H7 (cell line): ENCODE measurements around the gene ADCY10. TPM values are rescaled to one million over a fixed set of nuclear protein-coding genes. Genes with fewer than 3 reads are reported as not detected.
A peak's percentile ranks its signal among the peaks of the same experiment; 100 is the strongest.
"Not testable (repeated sequence)": the region's sequence is repeated elsewhere in the genome, so short reads cannot be mapped to it uniquely, and the experiment has no call there.

Source experiments
- DNase-seq: peaks from one replicate; pipeline ENCODE4 v3.0.0; 2012
- H3K27me3 ChIP-seq: 2 replicates; pipeline ENCODE4 v1.6.0; 2011; ENCODE audit warnings: mild to moderate bottlenecking, low read length; ENCODE audit not compliant: control insufficient read depth, insufficient read depth
- H3K36me3 ChIP-seq: replicated peaks from 2 replicates; pipeline ENCODE4 v1.5.1; 2011; ENCODE audit warnings: low read length; ENCODE audit not compliant: control insufficient read depth, insufficient read depth
- H3K4me3 ChIP-seq: 2 replicates; pipeline ENCODE4 v1.5.1; 2011; ENCODE audit warnings: low read depth, mild to moderate bottlenecking, control low read depth, low read length, moderate library complexity; ENCODE audit not compliant: insufficient read depth
- total RNA-seq: library from RNA; depleted of rRNA; stranded (reverse); fragments of >200 nt; shearing (Covaris generic); gene quantifications from 2 replicates; pipeline ENCODE4 v1.2.3, GENCODE V29; 2014

The ADCY10 gene
- total RNA-seq, 1 experiment from 2014 or later: 0.24 TPM

DNA sequence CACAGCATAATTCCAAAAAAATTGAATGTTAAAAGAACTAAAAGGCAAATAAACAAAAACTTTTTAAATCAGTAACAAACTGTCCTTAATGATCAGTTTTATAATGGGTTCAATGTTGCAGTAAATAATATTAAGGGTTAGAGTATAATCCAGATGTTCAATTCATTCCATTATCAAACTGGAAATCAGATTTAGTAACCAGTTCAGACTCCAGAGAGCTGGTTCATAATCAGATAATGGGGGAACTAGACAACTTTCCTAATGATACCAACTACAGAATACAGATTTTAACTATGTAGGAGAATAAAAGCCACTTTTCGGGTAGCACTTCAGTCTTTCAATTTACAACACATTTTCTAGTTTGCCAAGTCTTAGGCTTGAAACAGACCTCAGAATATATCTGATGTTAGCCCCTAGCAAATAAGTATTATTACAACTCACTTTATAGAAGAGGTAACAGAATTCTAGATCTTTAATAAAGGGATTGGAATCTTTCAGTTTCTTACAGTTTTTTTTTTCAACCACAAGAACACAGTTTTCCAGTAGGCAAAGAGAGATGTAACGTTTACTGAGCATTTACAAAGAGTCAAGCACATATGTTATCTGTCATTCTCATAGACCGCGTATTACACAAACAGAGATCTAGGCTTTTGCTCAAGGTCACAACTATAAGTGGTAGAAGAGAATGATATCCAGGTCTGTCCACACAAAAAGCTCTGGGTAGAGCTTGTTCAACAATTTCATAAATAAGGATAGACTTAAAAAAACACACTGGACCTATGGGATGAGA is 20.7 kb upstream of the ADCY10 start:
- Histone ChIP-seq H3K36me3 (no peaks in the 10 kb centered on the region), H3K27me3 (no peaks in the 10 kb centered on the region), H3K4me3 (peak overlapping the region; percentile 96)
- no peak for DNase-seq

DNA sequence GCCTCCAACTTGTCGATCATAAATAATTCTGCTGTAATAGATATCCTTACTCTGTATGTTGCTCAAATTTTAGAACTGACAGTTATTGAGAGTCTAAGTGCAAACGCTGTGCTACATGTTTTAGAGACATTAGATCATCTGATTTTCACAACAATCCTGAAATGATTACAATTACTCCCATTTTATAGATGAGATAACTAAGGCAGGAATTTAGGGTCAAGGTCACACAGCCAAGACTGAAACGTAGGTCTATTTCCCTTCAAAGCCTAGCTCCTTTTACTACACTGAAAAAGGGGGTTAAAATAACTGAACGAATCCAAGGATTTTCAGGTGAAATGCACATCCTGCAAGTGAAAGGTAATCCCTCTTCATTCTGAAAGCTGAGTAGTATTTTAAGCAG is 19.9 kb upstream of the ADCY10 start:
- H3K27me3 ChIP-seq: no peaks in the 10 kb centered on the region
- no peak overlapping the region for H3K4me3 ChIP-seq
- no peaks in the 10 kb centered on the region for H3K36me3 ChIP-seq
- DNase-seq: no peak

DNA sequence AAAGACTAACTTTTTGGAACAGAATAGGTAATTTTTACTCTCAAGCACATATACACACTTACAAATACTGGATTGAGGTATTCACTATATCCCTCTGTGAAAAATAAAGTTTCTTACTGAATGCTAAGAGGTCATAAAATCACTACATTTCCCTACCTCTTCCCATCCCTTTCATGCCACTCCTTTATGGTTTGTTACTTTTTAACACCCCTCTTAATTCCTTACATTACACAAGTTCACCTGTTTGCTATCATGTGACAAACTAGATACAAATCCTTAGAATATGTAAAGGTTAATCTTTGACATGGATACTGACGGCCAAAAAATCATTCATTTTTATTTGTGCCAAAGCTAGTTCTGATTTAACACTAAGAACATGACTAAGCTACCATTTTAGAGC is 15.8 kb upstream of the ADCY10 start:
- DNase-seq: no peak
- no peaks in the 10 kb centered on the region for H3K27me3 ChIP-seq
- no peaks in the 10 kb centered on the region for H3K36me3 ChIP-seq
- no peak overlapping the region for H3K4me3 ChIP-seq

DNA sequence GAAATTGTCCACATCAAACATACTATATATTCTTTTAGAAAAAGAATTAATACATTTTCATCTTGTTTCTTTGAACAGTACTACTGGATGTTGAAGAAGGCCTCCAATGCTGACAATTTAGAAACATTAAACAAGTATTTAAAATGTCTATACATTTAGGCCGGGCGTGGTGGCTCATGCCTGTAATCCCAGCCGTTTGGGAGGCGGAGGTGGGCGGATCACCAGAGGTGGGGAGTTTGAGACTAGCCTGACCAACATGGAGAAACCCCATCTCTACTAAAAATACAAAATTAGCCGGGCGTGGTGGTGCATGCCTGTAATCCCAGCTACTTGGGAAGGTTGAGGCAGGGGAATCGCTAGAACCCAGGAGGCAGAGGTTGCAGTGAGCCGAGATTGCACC is 15.0 kb upstream of the ADCY10 start:
- not testable (repeated sequence) for H3K4me3 ChIP-seq, H3K27me3 ChIP-seq, H3K36me3 ChIP-seq, DNase-seq

DNA sequence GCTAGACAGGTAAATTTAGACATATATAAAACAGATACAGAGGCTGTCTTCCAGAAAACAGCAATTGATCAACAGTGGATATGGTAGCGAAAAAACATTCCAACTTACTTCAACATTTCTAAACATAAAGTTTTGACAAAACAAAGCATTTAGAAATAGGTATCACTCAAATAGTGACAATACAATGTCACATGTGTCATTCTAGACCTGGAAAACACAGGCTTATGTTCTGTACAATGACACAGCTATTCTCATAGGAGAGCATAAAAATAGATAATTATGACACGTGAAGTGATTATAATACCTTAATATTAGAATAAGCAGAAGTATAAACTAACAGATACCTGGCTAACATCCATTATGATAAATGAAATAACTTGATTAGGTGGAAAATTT is 14.5 kb upstream of the ADCY10 start:
- no peak overlapping the region for H3K4me3 ChIP-seq
- no peak for DNase-seq
- H3K36me3 ChIP-seq: no peaks in the 10 kb centered on the region
- no peaks in the 10 kb centered on the region for H3K27me3 ChIP-seq

DNA sequence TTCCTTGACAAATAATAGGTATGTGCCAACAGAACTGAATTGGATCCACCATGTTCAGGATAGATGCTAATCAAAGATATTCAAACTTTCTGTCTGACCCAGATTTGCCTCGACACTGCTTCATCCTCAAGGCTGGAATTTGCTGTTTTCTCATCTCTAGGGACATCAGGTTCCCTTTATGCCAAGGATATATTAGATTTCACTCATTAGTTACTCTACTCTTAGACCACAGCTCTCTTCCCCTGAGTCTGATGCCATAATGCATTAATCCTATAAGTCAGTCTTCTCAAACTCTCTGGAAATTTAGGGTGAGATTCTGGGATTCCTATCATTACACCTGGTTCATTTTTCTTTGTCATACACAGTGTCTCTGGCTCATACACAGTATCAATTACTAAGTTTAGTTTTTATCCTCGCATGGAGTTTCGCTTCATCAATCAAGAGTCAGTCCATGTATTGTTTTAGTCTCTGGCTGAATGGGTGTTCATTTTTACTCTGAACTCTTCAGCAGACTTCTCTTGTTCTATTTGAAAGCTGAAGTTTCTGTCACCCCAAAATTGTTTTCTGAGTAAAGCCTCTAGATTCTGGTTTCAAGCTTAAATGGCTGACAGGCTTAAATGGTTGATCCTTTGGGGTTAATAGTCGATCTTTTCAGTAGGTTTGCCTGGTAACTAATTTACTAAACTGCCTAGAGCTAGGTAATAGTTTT is 13.3 kb upstream of the ADCY10 start:
- DNase-seq: no peak
- H3K4me3 ChIP-seq: no peak overlapping the region

DNA sequence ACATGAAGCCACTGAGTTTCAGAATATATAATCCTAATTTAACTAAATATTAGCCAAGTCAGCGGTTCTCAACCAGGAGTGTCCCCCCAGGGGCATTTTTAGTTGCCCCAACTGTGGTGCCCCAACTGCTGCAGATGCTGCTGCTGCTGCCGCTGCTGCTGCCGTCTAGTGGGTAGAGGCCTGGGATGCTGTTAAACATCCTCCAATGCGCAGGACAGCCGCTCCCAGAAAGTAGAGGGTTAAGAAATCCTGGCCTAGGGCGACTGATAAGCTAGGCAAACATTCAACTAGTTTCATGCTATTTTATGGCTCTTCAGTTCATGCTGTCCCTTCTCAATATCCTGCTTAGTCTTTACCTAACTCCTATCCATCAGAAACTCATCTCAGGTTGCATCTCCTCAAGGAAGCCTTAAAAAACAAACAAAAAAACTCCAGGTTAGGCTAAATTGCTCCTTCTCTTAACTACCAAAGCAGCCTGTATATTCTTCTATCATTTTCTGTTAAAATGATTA is 12.6 kb upstream of the ADCY10 start:
- DNase-seq: peak; percentile 27
- no peak overlapping the region for H3K4me3 ChIP-seq
- H3K36me3 ChIP-seq: no peaks in the 10 kb centered on the region
- H3K27me3 ChIP-seq: no peaks in the 10 kb centered on the region

More for the DNA sequence above, 13.3 kb upstream of the ADCY10 start:
- H3K36me3 ChIP-seq: no peaks in the 10 kb centered on the region
- H3K27me3 ChIP-seq: no peaks in the 10 kb centered on the region

DNA sequence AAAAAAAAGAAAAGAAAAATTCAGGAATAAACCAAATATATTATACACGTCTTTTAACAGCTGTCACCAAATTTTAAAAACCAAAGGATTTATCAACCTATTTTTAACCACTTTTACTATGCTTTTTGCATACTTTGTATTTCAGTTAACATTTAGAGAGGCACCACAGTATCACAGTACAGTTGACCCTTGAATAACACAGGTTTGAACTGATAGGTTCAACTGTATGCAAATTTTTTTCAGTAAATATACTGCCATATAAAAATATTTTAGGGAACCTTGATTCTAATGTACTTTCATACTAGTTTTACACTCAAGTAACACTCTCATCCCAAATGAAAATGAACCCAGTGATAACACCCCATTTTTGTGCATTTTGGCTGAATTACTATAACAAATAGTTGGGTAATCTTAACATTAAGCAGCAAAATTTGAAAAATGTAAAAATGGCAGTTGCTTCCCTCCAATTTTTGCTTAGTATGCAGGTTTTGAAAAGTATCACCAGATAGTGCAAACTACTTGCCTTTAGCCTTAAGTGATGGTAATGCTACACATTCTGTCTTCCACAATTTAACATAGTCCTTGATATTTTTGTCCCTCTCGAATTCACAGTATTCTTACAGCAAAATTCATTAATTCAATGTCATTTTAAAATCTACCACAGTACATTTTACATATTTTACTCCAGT is 10.8 kb upstream of the ADCY10 start:
- no peak for DNase-seq
- Histone ChIP-seq H3K36me3 (no peaks in the 10 kb centered on the region), H3K27me3 (no peaks in the 10 kb centered on the region), H3K4me3 (no peak overlapping the region)

DNA sequence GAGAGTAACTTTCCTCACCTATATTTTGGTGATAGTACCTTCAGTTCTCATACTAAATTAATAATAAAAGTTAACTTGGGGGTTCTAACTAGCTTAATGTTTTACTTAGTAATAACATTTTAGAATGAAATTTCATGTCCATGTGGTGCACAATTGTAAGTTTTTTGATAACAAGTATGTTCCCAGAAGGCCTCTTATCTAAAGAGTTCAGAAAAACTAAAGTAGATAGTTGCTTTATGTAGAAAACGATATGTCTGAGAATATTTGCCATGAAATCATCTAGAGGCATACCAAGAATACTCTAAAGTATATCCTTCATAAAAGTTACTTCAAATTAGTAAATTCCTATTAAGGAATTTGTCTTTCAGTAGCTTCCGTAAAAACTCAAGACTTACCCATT is 10.2 kb upstream of the ADCY10 start:
- DNase-seq: no peak
- Histone ChIP-seq H3K27me3 (no peaks in the 10 kb centered on the region), H3K4me3 (no peak overlapping the region), H3K36me3 (no peaks in the 10 kb centered on the region)

DNA sequence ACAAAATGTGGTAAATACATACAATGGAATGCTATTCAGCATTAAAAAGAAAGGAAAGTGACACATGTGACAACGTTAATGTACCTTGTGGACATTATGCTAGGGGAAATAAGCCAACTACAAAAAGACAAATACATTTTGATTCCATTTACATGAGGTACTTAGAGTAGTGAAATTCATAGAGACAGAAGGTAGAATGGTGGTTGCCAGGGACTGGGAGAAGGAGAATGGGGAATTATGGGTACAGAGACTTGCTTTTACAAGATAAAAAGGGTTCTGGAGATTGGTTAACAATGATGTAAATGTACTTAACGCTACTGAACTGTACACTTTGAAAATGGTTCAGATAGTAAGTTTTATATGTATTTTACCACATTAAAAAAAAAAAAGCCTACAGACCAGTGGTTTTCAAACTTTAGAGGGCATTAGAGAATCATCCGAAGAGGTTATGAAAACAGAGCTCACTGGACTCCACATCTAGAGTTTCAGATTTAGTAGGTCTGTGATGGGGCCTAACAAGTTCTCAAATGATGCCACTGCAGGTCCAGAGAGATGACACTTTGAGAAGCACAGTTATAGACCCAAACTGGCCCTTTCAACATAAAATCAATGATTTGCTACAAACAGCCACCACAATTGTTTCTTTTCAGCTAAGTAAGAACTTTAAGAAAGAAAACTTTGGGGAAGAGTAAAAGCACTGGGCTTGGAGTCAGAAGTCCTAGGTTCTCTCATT is 9.6 kb upstream of the ADCY10 start:
- Histone ChIP-seq H3K27me3 (no peaks in the 10 kb centered on the region), H3K36me3 (no peaks in the 10 kb centered on the region), H3K4me3 (no peak overlapping the region)
- DNase-seq: no peak

DNA sequence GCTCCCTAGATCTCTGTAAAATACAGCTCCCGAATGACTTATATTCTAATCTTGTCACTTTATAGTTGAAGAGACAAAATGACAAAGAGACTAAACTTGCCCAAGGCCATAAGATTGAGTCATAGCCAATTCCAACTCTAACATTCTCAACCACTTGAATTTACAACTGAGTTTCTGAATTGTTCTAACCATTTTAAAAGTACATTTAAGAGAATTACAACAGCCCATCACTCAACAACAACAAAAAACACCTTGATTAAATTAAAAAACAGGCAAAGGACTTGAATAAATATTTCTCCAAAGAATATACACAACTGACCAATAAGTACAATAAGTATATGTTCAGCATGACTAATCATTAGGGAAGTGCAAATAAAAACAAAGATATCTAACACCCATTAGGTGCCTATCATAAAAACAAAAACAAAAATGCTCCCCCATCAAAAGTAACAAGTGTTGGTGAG is 8.7 kb upstream of the ADCY10 start:
- Histone ChIP-seq H3K36me3 (no peaks in the 10 kb centered on the region), H3K27me3 (no peaks in the 10 kb centered on the region), H3K4me3 (no peak overlapping the region)
- no peak for DNase-seq

DNA sequence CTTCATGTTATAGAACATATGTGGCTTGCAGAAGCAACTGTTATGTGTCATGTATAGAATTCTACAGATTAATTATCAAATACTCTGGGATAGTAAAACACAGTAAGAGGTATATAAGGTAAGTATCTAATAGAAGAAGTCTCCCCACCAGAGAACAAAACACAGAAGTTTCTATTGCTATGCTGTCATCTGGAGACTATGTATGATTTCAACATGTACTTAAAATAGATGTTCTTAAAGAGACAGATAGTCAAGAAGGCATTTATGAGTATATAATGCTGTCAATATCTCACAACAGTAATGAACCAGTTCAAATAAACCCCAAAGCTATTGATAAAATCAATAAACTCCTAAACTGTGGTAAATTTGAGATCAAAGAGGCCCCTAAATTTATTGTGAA is 8.1 kb upstream of the ADCY10 start:
- Histone ChIP-seq H3K36me3 (no peaks in the 10 kb centered on the region), H3K27me3 (no peaks in the 10 kb centered on the region), H3K4me3 (no peak overlapping the region)
- no peak for DNase-seq

DNA sequence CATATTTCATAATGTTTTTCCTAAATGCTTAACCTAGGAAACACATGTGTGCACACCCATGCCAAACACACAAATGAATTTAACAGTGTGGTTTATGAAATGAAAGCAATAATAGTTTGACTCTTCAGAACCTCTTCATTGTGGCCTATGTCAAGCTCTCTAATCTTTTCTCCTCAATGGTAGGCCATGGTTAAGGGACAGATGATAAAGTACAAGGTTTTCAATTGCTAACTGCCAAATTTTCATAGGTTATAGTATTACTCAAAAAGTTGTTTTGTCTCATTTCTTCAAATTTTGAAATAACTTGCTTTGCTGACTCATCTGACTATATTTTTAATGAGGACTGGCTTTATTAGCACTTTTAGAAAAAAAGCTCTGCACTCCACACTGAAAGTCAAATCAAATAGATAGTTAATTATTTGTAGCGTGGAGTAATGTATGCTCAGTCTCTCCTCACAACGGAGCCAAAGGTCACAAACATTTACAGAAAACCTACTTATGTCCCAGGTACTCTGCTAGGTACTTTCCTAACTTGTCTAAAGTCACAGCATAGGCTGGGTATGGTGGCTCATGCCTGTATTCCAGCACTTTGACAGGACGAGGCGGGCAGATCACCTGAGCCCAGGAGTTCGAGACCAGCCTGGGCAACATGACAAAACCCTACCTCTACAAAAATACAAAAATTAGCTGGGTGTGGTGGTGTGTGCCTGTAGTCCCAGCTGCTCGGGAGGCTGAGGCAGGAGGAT is 3.0 kb upstream of the ADCY10 start:
- DNase-seq: no peak
- no peaks in the 10 kb centered on the region for H3K27me3 ChIP-seq
- no peaks in the 10 kb centered on the region for H3K36me3 ChIP-seq
- no peak overlapping the region for H3K4me3 ChIP-seq

DNA sequence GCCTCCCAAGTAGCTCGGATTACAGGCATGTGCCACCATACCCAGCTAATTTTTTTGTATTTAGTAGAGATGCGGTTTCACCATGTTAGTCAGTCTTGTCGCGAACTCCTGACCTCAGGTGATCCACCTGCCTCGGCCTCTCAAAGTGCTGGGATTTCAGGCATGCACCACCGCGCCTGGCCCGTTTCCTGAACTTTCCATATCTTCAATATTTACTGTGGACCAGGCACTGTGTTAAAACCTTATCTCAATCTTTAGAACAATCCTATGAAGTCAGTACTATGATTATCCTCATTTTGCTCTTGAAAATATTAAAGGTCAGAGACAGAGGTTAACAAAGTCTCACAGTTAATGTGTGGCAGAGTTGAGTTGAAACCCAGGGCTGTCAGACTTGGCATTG is 1.6 kb upstream of the ADCY10 start:
- Histone ChIP-seq H3K27me3 (no peaks in the 10 kb centered on the region), H3K36me3 (no peaks in the 10 kb centered on the region), H3K4me3 (no peak overlapping the region)
- DNase-seq: no peak
